ENCODE results near the gene STK38. TPM values are rescaled to one million over a fixed set of nuclear protein-coding genes. Genes with fewer than 3 reads are reported as not detected.

Gene STK38
- total RNA-seq, 1 experiment from 2014 or later, result 24.2 TPM

DNA sequence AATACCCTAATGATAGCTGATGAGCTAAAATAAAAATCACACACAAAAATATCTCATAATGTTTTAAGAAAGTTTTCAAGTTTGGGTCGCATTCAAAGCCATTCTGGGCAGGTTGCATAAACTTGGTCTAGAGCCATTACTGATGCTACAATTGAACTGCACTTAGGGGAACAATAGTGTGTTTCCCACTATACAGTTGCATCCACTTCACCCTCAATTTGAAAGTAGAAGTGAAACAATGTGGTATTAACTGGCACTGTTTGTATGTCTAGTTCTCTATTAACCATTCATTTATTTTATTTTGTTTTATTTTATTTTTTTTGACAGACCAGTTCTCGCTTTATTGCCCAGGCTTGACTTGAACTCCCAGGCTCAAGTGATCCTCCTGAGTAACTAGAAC is 23.0 kb upstream of the STK38 start:
- Histone ChIP-seq H3K9me3 (ENCODE audit: low read depth, low read length, poor library complexity, severe bottlenecking) (no peaks in the 10 kb centered on the region), H3K4me3 (ENCODE audit: low read depth, low read length, poor library complexity, severe bottlenecking) (no peak overlapping the region), H3K27me3 (replicated peaks; ENCODE audit: insufficient read depth, low read depth, low read length, poor library complexity) (no peaks in the 10 kb centered on the region), H3K27ac (ENCODE audit: low read depth, low read length, poor library complexity, severe bottlenecking) (no peak overlapping the region), H3K4me1 (ENCODE audit: insufficient read depth, low read length, poor library complexity, severe bottlenecking) (no peaks in the 10 kb centered on the region), H3K36me3 (ENCODE audit: insufficient read depth, low read length, poor library complexity, severe bottlenecking) (no peaks in the 10 kb centered on the region)
- CTCF ChIA-PET, result no interaction called here
- intact Hi-C loops (cut with micrococcal nuclease; ENCODE audit: unreplicated experiment), result no loop called here
- TF ChIP-seq EZH2 (IDR thresholded peaks at IDR 0.05; ENCODE audit: borderline replicate concordance, low read depth, low read length, poor library complexity, severe bottlenecking), result no peak
- TF ChIP-seq, protein P1, sequence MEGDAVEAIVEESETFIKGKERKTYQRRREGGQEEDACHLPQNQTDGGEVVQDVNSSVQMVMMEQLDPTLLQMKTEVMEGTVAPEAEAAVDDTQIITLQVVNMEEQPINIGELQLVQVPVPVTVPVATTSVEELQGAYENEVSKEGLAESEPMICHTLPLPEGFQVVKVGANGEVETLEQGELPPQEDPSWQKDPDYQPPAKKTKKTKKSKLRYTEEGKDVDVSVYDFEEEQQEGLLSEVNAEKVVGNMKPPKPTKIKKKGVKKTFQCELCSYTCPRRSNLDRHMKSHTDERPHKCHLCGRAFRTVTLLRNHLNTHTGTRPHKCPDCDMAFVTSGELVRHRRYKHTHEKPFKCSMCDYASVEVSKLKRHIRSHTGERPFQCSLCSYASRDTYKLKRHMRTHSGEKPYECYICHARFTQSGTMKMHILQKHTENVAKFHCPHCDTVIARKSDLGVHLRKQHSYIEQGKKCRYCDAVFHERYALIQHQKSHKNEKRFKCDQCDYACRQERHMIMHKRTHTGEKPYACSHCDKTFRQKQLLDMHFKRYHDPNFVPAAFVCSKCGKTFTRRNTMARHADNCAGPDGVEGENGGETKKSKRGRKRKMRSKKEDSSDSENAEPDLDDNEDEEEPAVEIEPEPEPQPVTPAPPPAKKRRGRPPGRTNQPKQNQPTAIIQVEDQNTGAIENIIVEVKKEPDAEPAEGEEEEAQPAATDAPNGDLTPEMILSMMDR (conservative IDR thresholded peaks at IDR 0.05; ENCODE audit: low read depth, low read length), result no peak
- no peak for DNase-seq (ENCODE audit: low spot score)
- POLR2A ChIA-PET (ENCODE audit: low non-redundant PET), result interaction anchor here (0.6 kb wide), 1 partner anchor 10 kb away, joined by 6 read pairs; no protein-coding TSS in a partner anchor
- BruUV-seq (replicated peaks), result no TSS peak

DNA sequence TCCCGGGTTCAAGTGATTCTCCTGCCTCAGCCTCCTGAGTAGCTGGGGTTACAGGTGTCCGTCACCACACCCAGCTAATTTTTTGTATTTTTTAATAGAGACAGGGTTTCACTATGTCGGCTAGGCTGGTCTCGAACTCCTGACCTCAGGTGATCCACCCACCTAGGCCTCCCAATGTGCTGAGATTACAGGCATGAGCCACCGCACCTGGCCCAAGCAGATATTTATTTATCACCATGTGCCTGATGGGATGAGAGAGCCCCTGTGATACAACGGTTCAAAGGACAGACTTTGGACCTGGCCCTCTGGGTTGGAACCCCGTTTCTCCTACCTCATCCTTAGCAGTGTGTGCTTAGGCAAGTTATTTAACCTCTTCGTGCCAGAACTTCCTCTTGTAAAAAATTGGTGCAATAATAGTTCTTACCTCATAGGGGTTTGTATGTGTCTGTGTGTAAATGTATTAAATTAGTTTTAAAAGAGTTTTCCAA is 19.2 kb upstream of the STK38 start:
- Histone ChIP-seq H3K9me3 (ENCODE audit: low read depth, low read length, poor library complexity, severe bottlenecking) (no peaks in the 10 kb centered on the region), H3K36me3 (ENCODE audit: insufficient read depth, low read length, poor library complexity, severe bottlenecking) (no peaks in the 10 kb centered on the region), H3K27me3 (replicated peaks; ENCODE audit: insufficient read depth, low read depth, low read length, poor library complexity) (no peaks in the 10 kb centered on the region), H3K4me3 (ENCODE audit: low read depth, low read length, poor library complexity, severe bottlenecking) (no peak overlapping the region), H3K27ac (ENCODE audit: low read depth, low read length, poor library complexity, severe bottlenecking) (no peak overlapping the region), H3K4me1 (ENCODE audit: insufficient read depth, low read length, poor library complexity, severe bottlenecking) (no peaks in the 10 kb centered on the region)
- no TSS peak for BruUV-seq (replicated peaks)
- DNase-seq (ENCODE audit: low spot score), result no peak
- POLR2A ChIA-PET (ENCODE audit: low non-redundant PET), result no interaction called here
- TF ChIP-seq EZH2 (IDR thresholded peaks at IDR 0.05; ENCODE audit: borderline replicate concordance, low read depth, low read length, poor library complexity, severe bottlenecking), result no peak
- TF ChIP-seq, protein P1 (conservative IDR thresholded peaks at IDR 0.05; ENCODE audit: low read depth, low read length), result no peak
- intact Hi-C loops (cut with micrococcal nuclease; ENCODE audit: unreplicated experiment), result no loop called here
- CTCF ChIA-PET, result interaction anchor here (0.5 kb wide), 1 partner anchor 261 kb away, joined by 9 read pairs; no protein-coding TSS in a partner anchor

DNA sequence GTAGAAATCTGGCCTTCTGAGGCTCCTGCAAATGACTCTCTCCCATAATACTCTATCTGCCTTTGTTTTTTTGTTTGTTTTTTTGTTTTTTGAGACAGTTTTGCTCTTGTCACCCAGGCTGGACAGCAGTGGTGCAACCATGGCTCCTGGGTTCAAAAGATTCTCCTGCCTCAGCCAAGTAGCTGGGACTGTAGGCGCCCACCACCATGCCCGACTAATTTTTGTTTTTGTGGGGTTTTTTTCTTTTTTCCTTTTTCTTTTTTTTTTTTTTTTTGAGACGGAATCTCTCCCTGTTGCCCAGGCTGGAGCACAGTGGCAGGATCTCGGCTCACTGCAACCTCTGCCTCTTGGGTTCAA is 16.6 kb upstream of the STK38 start:
- no peak overlapping the region for H3K4me3 ChIP-seq (ENCODE audit: low read depth, low read length, poor library complexity, severe bottlenecking)
- BruUV-seq (replicated peaks), result no TSS peak
- CTCF ChIA-PET, result no interaction called here
- H3K27me3 ChIP-seq (replicated peaks; ENCODE audit: insufficient read depth, low read depth, low read length, poor library complexity), result no peaks in the 10 kb centered on the region
- DNase-seq (ENCODE audit: low spot score), result no peak
- H3K4me1 ChIP-seq (ENCODE audit: insufficient read depth, low read length, poor library complexity, severe bottlenecking), result no peaks in the 10 kb centered on the region
- H3K27ac ChIP-seq (ENCODE audit: low read depth, low read length, poor library complexity, severe bottlenecking), result no peak overlapping the region
- TF ChIP-seq, protein P1 (conservative IDR thresholded peaks at IDR 0.05; ENCODE audit: low read depth, low read length), result no peak
- TF ChIP-seq EZH2 (IDR thresholded peaks at IDR 0.05; ENCODE audit: borderline replicate concordance, low read depth, low read length, poor library complexity, severe bottlenecking), result no peak
- H3K36me3 ChIP-seq (ENCODE audit: insufficient read depth, low read length, poor library complexity, severe bottlenecking), result no peaks in the 10 kb centered on the region
- intact Hi-C loops (cut with micrococcal nuclease; ENCODE audit: unreplicated experiment), result no loop called here
- POLR2A ChIA-PET (ENCODE audit: low non-redundant PET), result no interaction called here
- no peaks in the 10 kb centered on the region for H3K9me3 ChIP-seq (ENCODE audit: low read depth, low read length, poor library complexity, severe bottlenecking)

Measured in A673 (cell line).